IMR-90 (cell line): ENCODE measurements around the gene PIKFYVE. TPM values are rescaled to one million over a fixed set of nuclear protein-coding genes. Genes with fewer than 3 reads are reported as not detected.

ENCODE experiments used
- ATAC-seq: fragments of 200-7000 bp; cut with Tn5 transposase; 2 replicates; pipeline ENCODE4 v1.9.1; 2020; ENCODE audit warnings: low read depth, mild to moderate bottlenecking, moderate library complexity
- BruUV-seq: library from RNA; stranded (reverse); fragments of 400-500 nt; replicated peaks from 2 replicates; lab custom pipeline; 2021; lab: Mats Ljungman, UMichigan
- CTCF ChIA-PET: fragments of 300-600 bp; formaldehyde crosslinking; extraction: SDS; loops from one replicate; lab custom pipeline; 2021; ENCODE audit warnings: antibody characterized with exemption; lab: Yijun Ruan, JAX
- POLR2A ChIA-PET: fragments of 300-600 bp; sonication (Branson Sonifier 250); formaldehyde crosslinking; loops from one replicate; lab custom pipeline; 2022; ENCODE audit warnings: antibody characterized with exemption; ENCODE audit not compliant: unreplicated experiment; lab: Charles Lee
- DNase-seq: peaks from one replicate; pipeline ENCODE4 v3.0.0; 2013
- H2AFZ ChIP-seq: replicated peaks from 2 replicates; pipeline ENCODE3; 2013; ENCODE audit warnings: low read length, mild to moderate bottlenecking; ENCODE audit not compliant: poor library complexity
- H2AK5ac ChIP-seq: 2 replicates; pipeline ENCODE4 v1.6.1; 2013; ENCODE audit warnings: low read depth, low read length, inconsistent platforms
- H2AK9ac ChIP-seq: replicated peaks from 2 replicates; pipeline ENCODE3; 2013; ENCODE audit warnings: mild to moderate bottlenecking, low read depth, low read length, moderate library complexity; ENCODE audit not compliant: poor library complexity
- H2BK120ac ChIP-seq: 2 replicates; pipeline ENCODE4 v1.6.1; 2013; ENCODE audit warnings: low read depth, low read length, inconsistent platforms
- H2BK15ac ChIP-seq: 3 replicates; pipeline ENCODE4 v1.6.1; 2013; ENCODE audit warnings: low read depth, low read length, inconsistent platforms
- H2BK20ac ChIP-seq: 2 replicates; pipeline ENCODE4 v1.6.1; 2013; ENCODE audit warnings: low read depth, mild to moderate bottlenecking, inconsistent platforms, low read length, moderate library complexity
- H2BK5ac ChIP-seq: 2 replicates; pipeline ENCODE4 v1.6.1; 2013; ENCODE audit warnings: mild to moderate bottlenecking, low read depth, low read length, inconsistent platforms; ENCODE audit not compliant: poor library complexity, severe bottlenecking
- H3K14ac ChIP-seq: replicated peaks from 2 replicates; pipeline ENCODE4 v1.6.1; 2013; ENCODE audit warnings: low read depth, low read length, inconsistent platforms
- H3K18ac ChIP-seq: 2 replicates; pipeline ENCODE4 v1.6.1; 2013; ENCODE audit warnings: low read depth, low read length, control low read depth
- H3K23ac ChIP-seq: 2 replicates; pipeline ENCODE4 v1.6.1; 2013; ENCODE audit warnings: low read depth, low read length, inconsistent platforms
- H3K27ac ChIP-seq: 2 replicates; pipeline ENCODE4 v1.5.1; 2013; ENCODE audit warnings: mild to moderate bottlenecking, control low read depth, low read length; ENCODE audit not compliant: insufficient read depth
- H3K27me3 ChIP-seq: 2 replicates; pipeline ENCODE4 v1.6.1; 2013; ENCODE audit warnings: low read length; ENCODE audit not compliant: control insufficient read depth, insufficient read depth
- H3K36me3 ChIP-seq: 2 replicates; pipeline ENCODE4 v1.6.1; 2013; ENCODE audit warnings: low read length, mixed read lengths; ENCODE audit not compliant: control insufficient read depth, insufficient read depth
- H3K4ac ChIP-seq: 2 replicates; pipeline ENCODE4 v1.6.1; 2013; ENCODE audit warnings: low read depth, low read length, inconsistent platforms
- H3K4me1 ChIP-seq: 2 replicates; pipeline ENCODE4 v1.6.1; 2013; ENCODE audit warnings: low read length, mixed read lengths; ENCODE audit not compliant: control insufficient read depth, insufficient read depth
- H3K4me2 ChIP-seq: 2 replicates; pipeline ENCODE4 v1.6.1; 2013; ENCODE audit warnings: low read depth, mild to moderate bottlenecking, control low read depth, low read length, moderate library complexity
- H3K4me3 ChIP-seq: 2 replicates; pipeline ENCODE4 v1.5.1; 2013; ENCODE audit warnings: low read depth, mild to moderate bottlenecking, control low read depth, low read length, moderate library complexity; ENCODE audit not compliant: insufficient read depth
- H3K56ac ChIP-seq: 2 replicates; pipeline ENCODE4 v1.6.1; 2013; ENCODE audit warnings: low read length, inconsistent platforms; ENCODE audit not compliant: insufficient read depth; ENCODE audit errors: extremely low read depth
- H3K79me1 ChIP-seq, 2 experiments: 2 replicates each; pipeline ENCODE4 v1.6.1; 2013; ENCODE audit warnings: low read length in 2 of 2, inconsistent platforms in 1 of 2, low read depth in 1 of 2
- H3K9ac ChIP-seq: 2 replicates; pipeline ENCODE4 v1.6.1; 2013; ENCODE audit warnings: low read depth, low read length, control low read depth
- H3K9me1 ChIP-seq: 2 replicates; pipeline ENCODE4 v1.6.1; 2013; ENCODE audit warnings: low read length, inconsistent platforms; ENCODE audit not compliant: insufficient read depth
- H3K9me3 ChIP-seq: 2 replicates; pipeline ENCODE4 v1.6.1; 2013; ENCODE audit warnings: low read length; ENCODE audit not compliant: control insufficient read depth, insufficient read depth
- H4K20me1 ChIP-seq: 2 replicates; pipeline ENCODE4 v1.6.1; 2013; ENCODE audit warnings: low read length, inconsistent platforms; ENCODE audit not compliant: insufficient read depth
- H4K5ac ChIP-seq: 2 replicates; pipeline ENCODE4 v1.6.1; 2013; ENCODE audit warnings: mild to moderate bottlenecking, low read depth, low read length, control low read depth
- H4K8ac ChIP-seq, 2 experiments: 2 replicates each; pipeline ENCODE4 v1.6.1; 2013; ENCODE audit warnings: low read depth in 2 of 2, low read length in 2 of 2, control low read depth in 1 of 2, inconsistent platforms in 1 of 2
- H4K91ac ChIP-seq: 2 replicates; pipeline ENCODE4 v1.6.1; 2013; ENCODE audit warnings: low read depth, low read length, inconsistent platforms; ENCODE audit not compliant: insufficient read depth
- BHLHE40 ChIP-seq: fragments of 150-350 bp; IDR thresholded peaks from 2 replicates; pipeline ENCODE4 v1.6.1; 2016; ENCODE audit warnings: mild to moderate bottlenecking, low read depth, low read length
- CEBPB ChIP-seq: IDR thresholded peaks from 2 replicates; pipeline ENCODE4 v1.6.1; 2012; ENCODE audit warnings: low read depth, low read length, improper control_type of control experiment
- CHD1 ChIP-seq: IDR thresholded peaks from 2 replicates; pipeline ENCODE4 v1.6.1; 2012; ENCODE audit warnings: low read depth, low read length, improper control_type of control experiment
- CTCF ChIP-seq: conservative IDR thresholded peaks from 2 replicates; pipeline ENCODE4 v1.5.1; 2012; ENCODE audit warnings: mild to moderate bottlenecking, low read depth, low read length, improper control_type of control experiment
- ELK1 ChIP-seq: fragments of 150-350 bp; IDR thresholded peaks from 2 replicates; pipeline ENCODE4 v1.6.1; 2016; ENCODE audit warnings: low read depth, mild to moderate bottlenecking, low read length, moderate library complexity, borderline replicate concordance
- FOS ChIP-seq: fragments of 150-350 bp; IDR thresholded peaks from 2 replicates; pipeline ENCODE4 v1.6.1; 2016; ENCODE audit warnings: low read depth, low read length
- MAFK ChIP-seq: IDR thresholded peaks from 2 replicates; pipeline ENCODE4 v1.6.1; 2012; ENCODE audit warnings: low read depth, low read length, improper control_type of control experiment
- MAZ ChIP-seq: IDR thresholded peaks from 2 replicates; pipeline ENCODE4 v1.6.1; 2012; ENCODE audit warnings: low read depth, mild to moderate bottlenecking, low read length, improper control_type of control experiment, moderate library complexity, borderline replicate concordance
- MXI1 ChIP-seq: IDR thresholded peaks from 2 replicates; pipeline ENCODE4 v1.6.1; 2012; ENCODE audit warnings: low read depth, mild to moderate bottlenecking, low read length, moderate library complexity, borderline replicate concordance
- NFE2L2 ChIP-seq: fragments of 150-350 bp; IDR thresholded peaks from 2 replicates; pipeline ENCODE4 v1.6.1; 2016; ENCODE audit warnings: low read depth, mild to moderate bottlenecking, low read length
- POLR2A ChIP-seq: IDR thresholded peaks from 2 replicates; pipeline ENCODE4 v1.6.1; 2012; ENCODE audit warnings: mild to moderate bottlenecking, low read depth, low read length
- RAD21 ChIP-seq: IDR thresholded peaks from 2 replicates; pipeline ENCODE4 v1.6.1; 2012; ENCODE audit warnings: low read length, improper control_type of control experiment
- RCOR1 ChIP-seq: IDR thresholded peaks from 2 replicates; pipeline ENCODE4 v1.6.1; 2012; ENCODE audit warnings: mild to moderate bottlenecking, low read length, improper control_type of control experiment; ENCODE audit not compliant: insufficient replicate concordance
- RFX5 ChIP-seq: IDR thresholded peaks from 2 replicates; pipeline ENCODE4 v1.8.0; 2012; ENCODE audit warnings: low read depth, mild to moderate bottlenecking, low read length, moderate library complexity
- SMC3 ChIP-seq: fragments of 150-350 bp; IDR thresholded peaks from 2 replicates; pipeline ENCODE4 v1.6.1; 2016; ENCODE audit warnings: low read depth, mild to moderate bottlenecking, antibody characterized with exemption, low read length, moderate library complexity
- USF2 ChIP-seq: fragments of 150-350 bp; IDR thresholded peaks from 2 replicates; pipeline ENCODE4 v1.6.1; 2017; ENCODE audit warnings: mild to moderate bottlenecking, antibody characterized with exemption, low read length, low read depth
- dilution Hi-C: fragments of 300-500 bp; cut with HindIII; formaldehyde crosslinking; loops from one replicate; pipeline ENCODE4 v1.14.3; 2018; ENCODE audit warnings: low sequenced_read_pairs; ENCODE audit not compliant: unreplicated experiment
- in situ Hi-C: fragments of 300-500 bp; cut with MboI; formaldehyde crosslinking; loops from 3 replicates; pipeline ENCODE4 v1.14.3; 2019; ENCODE audit warnings: low sequenced_read_pairs, inconsistent platforms, mixed read lengths
- intact Hi-C: fragments of 100-400 bp; cut with micrococcal nuclease; formaldehyde crosslinking; loops from 2 replicates; pipeline ENCODE4 v1.10.0; 2022
- polyA plus RNA-seq, 3 experiments: library from polyadenylated mRNA; depleted of rRNA; stranded (reverse); fragments of >200 nt; gene quantifications; 2 replicates each; pipeline ENCODE4 v1.2.3, GENCODE V29; 2012; ENCODE audit warnings: low replicate concordance in 1 of 3
- total RNA-seq: library from RNA; depleted of rRNA; stranded (reverse); fragments of >200 nt; gene quantifications from 2 replicates; pipeline ENCODE4 v1.2.3, GENCODE V29; 2012

PIKFYVE gene
- total and polyA plus RNA-seq, 2 of the 4 experiments (the other 2 are of a cell fraction): 9.3 to 34.6 TPM

- Histone ChIP-seq H3K23ac (no peak overlapping the region), H3K18ac (no peak overlapping the region), H2AK9ac (no peak overlapping the region), H2BK15ac (no peak overlapping the region), H3K36me3 (peaks cover 24% of the 10 kb centered on the region), H2BK120ac (no peak overlapping the region), H4K8ac (no peak overlapping the region), H3K4me3 (no peak overlapping the region), H3K4me2 (no peak overlapping the region), H2AFZ (no peak overlapping the region), H4K5ac (no peak overlapping the region), H2BK20ac (no peak overlapping the region), H3K4me1 (no peaks in the 10 kb centered on the region), H4K20me1 (no peaks in the 10 kb centered on the region), H3K27ac (no peak overlapping the region), H3K4ac (no peak overlapping the region), H2BK5ac (no peak overlapping the region), H3K79me1 (no peaks in the 10 kb centered on the region), H3K14ac (no peak overlapping the region), H3K9me3 (no peaks in the 10 kb centered on the region), H3K27me3 (no peaks in the 10 kb centered on the region), H3K9ac (no peak overlapping the region), H3K56ac (no peak overlapping the region), H4K91ac (no peak overlapping the region), H3K9me1 (no peaks in the 10 kb centered on the region; the same call in none of the 2 replicates), H2AK5ac (no peak overlapping the region)
- intact Hi-C loops (loop anchor here (10.0 kb wide), 1 partner anchor 59 kb away; no protein-coding TSS in a partner anchor), in situ Hi-C loops (no loop called here), dilution Hi-C loops (no loop called here)
- BruUV-seq: no TSS peak
- no peak for DNase-seq
- POLR2A ChIA-PET: no interaction called here
- no peak for TF ChIP-seq NFE2L2
- TF ChIP-seq SMC3: no peak
- no peak for TF ChIP-seq CTCF
- TF ChIP-seq ELK1: no peak
- TF ChIP-seq FOS: no peak
- no peak for TF ChIP-seq MAFK
- TF ChIP-seq CEBPB: no peak
- no peak for TF ChIP-seq MAZ
- no peak for TF ChIP-seq CHD1
- TF ChIP-seq RCOR1: no peak
- TF ChIP-seq BHLHE40: no peak
- no peak for TF ChIP-seq RFX5
- no peak for TF ChIP-seq USF2
- TF ChIP-seq MXI1: no peak
- TF ChIP-seq POLR2A: no peak
- TF ChIP-seq RAD21: no peak
- no peak for ATAC-seq
- CTCF ChIA-PET: no interaction called here
These were observed 68.2 kb downstream of the PIKFYVE start for GRCh38 chr2:208334230-208334629.
